Measurements from ENCODE around the gene SLC35B4.

- TF ChIP-seq CTCF (IDR thresholded peaks at IDR 0.05; ENCODE audit: insufficient read depth, low read length, poor library complexity, severe bottlenecking): no peak
- TF ChIP-seq EZH2phosphoT487 (conservative IDR thresholded peaks at IDR 0.05; ENCODE audit: low read length): no peak
Observed at GRCh38 chr7:134364619-134365037, 47.9 kb upstream of the SLC35B4 start.
